ENCODE results near the gene DNAI1. TPM values are rescaled to one million over a fixed set of nuclear protein-coding genes. Genes with fewer than 3 reads are reported as not detected.

The DNAI1 gene
- total RNA-seq, 1 donor from 2014 or later = not detected

DNA sequence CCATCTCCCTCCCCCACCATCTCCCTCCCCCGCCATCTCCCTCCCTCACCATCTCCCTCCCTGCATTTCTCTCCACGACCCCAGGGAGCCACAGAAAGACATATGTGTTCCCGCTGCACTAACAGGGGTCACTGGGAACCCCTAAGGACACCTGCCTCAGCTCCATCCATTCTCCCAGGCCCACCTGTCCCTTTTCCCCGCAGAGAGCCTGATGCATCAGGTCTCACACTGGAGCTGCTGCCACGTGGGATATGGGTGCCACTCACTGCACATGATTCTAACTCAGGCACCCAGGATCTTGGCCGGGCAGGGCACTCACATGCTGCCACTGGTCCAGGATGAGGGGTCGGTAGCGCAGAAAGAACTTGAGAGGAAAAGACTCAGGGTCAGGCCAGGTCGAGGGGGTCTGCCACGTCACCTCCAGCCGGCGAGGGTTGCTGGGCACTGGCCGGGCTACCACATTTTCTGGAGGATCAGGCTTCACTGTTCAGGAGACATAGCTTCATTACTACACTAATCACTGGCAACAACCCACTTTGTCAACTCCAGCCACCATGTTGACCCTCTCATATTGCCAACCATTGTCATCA, 97.4 kb downstream of the DNAI1 start:
- intact Hi-C loops (cut with micrococcal nuclease) = no loop called here

DNA sequence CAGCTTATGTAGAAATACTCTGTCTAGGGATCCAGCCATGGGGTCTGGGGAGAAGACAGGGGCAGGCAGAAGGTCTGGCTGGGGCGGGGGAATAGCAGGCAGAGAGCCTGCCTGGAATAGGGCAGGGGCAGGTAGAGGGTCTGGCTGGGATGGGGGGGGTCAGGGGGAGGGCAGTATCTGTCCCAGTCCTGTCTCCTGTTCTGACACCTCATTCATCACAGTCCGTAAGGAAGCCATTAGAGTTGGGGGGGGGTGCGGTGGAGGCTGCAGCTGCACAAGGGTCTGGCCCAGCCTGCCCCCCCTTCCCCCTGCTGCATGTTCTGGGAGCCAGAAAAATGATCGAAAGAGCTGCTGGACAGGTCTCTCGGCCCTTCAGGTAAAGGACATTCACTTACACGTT, 98.3 kb downstream of the DNAI1 start:
- intact Hi-C loops (cut with micrococcal nuclease) = no loop called here

DNA sequence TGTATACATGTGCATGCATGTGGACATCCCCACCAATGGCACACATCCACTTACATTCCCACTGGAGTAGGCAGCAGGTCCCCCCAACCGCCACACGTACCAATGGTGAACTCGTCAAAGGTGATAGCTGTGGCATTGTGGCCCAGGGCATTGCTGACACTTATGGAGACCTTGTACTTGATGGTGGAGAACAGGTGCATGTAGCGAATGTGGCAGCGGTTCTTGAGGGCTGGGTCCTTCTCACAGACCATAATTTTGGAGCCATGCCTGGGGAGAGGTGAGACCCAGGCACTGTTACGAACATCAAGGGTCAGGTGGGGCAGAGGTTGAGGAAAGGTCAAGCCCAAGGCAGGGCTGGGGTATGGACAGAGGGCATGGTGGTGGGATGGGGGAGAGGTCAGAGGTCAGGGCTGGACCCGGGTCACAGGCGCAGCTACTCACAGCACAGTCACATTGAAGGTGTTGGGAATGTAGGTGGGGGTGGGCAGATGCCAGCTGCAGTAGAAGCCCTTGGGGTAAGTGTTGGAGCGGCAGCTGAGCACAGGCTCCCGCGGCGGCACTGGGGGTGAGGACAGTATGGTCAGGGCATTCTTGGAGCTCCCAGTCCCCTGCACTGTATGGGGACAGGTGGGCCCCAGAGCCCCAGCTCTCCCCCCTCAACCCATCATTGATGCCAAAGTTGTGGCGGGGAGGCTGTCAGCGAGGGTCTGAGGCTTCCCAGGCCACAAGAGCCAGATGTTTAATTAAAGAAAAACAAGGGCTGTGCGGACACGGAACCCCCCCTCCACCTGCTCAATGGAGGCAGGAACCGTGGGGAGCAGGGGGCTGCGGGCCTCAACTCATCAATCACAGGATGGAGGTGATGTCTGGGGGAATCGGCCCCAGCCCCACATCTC, 99.1 kb downstream of the DNAI1 start:
- intact Hi-C loops (cut with micrococcal nuclease) = no loop called here

DNA sequence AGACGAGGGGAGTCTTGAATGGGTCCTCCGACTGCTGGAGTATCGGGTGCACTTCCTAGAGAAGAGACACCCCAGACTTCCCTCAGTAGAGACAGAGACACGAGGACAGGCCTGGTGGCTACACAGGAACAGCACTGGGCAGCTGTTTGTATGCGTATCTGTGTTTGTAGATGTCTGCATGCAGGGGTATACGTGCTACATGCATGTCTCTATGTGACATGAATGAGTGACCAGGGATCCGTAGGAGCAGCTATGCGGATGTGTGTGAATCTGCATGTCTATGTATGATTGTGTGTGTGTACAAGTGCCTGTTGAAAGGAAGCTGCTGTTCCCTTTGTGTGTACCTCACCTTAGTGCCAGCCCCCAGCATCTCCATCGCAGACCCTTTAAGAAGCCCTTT, 99.8 kb downstream of the DNAI1 start:
- intact Hi-C loops (cut with micrococcal nuclease) = no loop called here

DNA sequence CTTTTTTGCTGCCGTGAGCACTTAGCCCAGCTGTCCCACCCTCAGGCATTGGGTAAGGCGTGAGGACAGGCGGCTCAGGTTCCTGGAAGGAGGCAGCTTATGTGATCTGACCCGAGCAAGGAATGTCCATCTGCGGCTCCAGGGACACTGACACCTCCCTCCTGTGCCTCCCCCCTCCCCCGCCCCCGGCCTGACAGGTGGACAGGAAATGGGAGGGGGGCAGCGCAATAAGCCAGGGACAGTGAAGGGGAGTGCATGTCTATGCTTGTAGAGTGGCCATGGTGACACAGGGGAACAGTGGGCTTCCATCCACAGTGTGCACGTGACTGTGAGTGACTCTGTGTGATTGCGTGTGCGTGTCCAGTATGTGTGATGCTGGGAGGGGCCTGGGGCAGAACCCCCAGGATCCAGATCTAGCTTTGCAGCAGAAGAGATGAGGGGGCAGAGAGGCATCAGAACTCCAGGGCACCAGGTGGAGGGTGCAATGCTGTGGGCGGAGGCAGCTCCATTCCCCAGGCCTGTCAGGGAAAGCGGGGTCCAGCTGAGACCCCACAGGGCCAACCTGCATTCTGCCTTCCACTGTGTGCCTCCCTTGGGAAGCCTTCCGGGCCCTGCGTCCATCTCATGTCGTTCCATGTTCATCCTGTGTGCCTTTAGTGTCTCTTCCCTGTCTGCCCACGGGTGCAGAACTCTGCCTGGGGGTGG, 100.5 kb downstream of the DNAI1 start:
- intact Hi-C loops (cut with micrococcal nuclease) = no loop called here

DNA sequence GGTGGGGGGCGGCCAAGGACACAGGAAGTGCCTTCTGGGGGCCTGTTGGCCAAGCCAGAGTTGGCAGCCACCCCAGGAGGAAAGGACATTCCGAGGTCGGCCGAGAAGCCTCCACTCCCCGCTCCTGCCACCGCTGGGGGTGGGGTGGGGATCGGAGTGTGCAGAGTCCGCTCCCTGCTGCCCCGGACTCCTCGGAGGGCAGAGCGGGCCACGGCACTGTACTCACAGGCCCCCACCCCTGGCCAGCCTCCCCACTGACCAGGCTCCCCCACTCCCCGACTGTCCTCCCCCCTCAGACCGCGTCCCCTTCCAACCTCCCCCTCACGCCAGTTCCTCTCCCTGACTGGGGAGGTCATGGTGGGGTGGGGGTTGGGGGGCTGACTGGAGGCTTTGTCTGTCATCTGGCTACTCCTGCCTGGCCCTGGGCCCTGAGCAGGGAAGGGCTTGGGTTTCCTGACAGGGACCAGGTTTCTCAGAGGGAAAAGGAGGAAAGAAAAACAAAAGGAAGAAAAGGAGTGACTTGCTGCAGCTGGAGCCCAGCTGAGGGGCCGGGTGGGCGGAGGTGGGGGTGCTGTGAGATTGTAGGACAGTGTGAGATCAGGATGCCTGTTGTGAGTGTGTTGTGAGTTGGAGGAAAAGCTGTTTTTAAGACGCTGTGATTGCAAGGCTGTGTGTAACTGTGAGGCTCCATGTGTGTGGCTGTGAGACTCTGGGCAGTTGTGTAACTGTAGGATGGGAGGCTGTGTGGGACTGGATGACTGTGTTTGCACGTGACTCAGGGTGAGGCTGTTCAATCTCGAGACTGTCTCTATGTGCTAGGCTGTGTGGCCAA, 101.2 kb downstream of the DNAI1 start:
- intact Hi-C loops (cut with micrococcal nuclease) = no loop called here

DNA sequence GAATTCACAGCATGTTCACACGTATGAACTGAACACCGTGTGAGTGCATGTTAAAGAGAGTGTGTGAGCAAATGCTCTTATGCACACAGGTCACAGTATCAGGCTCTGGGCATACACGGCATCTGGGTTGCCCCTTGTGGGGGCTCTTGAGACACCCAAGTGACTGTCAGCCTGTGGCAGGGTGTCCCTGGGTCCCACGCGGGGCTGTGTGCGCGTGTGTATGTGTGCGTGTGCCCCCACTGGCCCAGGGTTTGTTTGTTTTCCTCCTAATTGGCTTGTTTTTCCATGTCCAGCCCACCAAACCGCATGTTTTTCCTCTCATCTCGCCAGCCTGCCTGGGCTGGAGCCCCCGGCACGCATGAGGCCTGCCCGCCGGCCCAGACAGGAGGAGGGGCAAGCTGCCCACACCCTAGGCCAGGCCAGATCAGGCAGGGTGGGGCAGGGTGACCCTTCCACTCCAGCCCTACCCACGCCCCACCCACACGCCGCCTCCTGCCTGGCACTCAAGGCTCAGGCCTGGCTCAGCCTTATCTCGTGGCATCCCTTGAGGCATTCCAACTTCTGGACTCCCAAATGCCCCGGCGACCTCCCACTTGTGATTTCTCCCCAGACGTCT, 102.1 kb downstream of the DNAI1 start:
- intact Hi-C loops (cut with micrococcal nuclease) = no loop called here

DNA sequence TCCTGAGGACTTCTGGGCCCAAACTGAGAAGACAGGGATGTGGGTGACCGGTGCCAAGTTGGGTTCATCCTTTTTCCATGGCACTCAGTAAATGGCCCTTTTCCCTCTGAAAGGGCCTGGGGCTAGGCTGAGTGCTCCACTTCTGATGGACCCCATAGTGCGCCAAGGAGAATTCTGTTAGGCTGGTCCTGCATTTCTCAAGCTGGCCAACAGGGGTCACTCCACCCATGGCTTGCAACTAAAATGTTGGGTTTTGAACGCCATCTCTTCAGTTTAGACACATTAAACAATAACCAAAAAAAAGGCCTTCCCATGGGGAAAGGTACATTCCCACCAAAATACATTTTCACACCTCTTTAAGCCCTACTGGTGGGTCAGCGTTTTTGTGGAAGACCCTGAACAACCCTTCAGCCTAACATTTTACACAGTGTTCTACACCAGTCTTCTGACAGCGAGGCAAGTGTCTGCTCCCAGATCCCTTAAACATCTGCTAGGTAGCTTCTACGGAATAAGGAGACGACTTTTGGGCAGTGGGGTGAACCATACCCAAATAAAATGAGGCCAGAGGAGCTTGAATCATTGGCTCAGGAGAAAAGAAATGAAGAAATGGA, 103.6 kb downstream of the DNAI1 start:
- intact Hi-C loops (cut with micrococcal nuclease) = no loop called here

DNA sequence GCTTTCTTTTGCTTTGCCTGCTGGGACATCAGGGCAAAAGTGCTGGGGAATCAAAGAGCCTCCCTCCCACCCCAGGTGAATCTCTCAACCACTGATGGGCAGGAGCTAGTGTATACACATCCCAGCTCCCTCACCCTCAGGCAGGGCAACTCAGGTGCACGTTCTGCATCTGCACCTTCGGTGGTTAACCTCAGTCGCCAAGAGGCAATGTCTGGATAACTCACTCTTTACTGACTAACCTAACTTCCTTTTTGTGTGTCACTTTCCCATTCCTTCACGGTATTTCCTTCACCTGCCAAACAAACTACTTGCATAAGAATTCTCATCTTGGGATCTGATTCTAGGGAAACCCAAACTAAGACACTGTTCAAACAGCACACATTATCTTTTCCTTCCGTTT, 104.7 kb downstream of the DNAI1 start:
- intact Hi-C loops (cut with micrococcal nuclease) = no loop called here

DNA sequence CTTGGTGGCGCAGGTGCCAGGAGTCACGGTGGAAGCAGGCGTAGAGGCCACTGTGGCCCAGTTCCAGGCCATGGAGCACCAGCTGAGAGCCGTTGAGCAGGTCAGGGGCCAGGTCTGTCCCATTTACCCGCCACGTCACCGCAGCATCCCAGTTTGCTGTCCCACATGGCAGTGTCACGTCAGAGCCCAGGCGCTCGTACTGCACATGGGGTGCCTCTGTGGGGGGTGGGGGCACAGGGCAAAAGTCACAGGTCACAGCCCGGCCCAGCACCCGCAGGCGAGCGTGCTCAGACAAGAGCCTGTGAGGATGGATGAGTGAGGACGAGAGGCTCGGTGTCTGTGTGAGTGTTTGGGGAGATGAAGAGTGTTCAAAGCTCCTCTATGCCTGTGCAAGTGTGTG, 106.0 kb downstream of the DNAI1 start:
- intact Hi-C loops (cut with micrococcal nuclease) = no loop called here

DNA sequence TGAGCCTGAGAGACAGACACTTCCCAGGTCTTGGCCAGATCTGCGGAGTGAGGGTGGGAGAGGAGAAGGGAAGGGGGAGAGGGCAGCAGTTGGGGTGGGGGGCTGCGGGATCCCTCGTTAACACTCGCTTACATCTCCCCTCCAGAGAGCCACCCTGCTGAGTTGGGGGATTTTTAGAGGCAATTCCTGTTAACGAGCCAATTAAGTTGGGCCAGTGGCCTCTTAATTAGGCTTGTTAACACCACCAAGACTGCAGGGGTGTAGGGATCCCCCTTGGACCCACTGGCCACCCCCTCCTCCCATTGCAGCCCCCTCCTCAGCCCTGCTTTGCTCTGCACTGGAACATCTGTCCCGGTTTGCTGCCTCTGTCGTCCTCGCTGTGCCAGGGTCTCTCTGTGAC, 107.3 kb downstream of the DNAI1 start:
- intact Hi-C loops (cut with micrococcal nuclease) = no loop called here

DNA sequence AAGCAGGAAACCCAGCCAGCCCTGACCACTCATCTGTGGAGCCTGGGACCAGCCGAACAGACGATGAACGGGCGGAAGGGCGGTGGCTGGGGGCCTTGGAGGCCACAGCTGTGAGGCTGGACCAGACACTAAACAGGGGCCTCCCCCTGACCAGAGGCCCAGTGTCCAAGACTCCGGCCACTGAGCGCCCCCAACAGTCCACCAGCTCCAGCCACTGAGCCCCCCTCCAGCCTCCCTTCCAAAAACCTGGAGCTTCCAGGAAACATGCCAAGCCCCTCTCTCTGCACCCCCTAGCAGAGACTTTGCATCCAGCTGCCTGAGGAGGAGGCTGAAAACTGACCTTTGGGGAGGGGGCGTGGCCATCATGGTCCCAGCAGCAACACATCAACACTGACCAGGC, 107.7 kb downstream of the DNAI1 start:
- intact Hi-C loops (cut with micrococcal nuclease) = no loop called here

DNA sequence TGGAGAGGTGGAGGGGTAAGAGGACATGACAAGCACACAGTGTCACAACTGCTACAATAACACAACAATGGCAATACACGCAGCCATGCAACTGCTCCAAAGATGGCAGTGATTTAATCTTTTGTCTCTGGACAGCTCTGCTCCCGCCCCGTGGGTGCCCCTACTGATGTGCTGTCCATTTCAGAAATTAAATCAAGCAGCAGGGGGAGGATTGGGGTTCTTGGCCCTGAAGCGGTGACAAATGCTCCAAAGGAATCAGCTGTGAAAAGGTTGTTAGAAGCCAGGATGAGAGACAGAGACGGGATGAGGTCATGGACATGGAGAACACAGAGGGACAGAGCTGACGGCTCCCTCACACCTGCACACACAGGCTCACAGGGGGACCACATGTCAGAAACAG, 108.4 kb downstream of the DNAI1 start:
- intact Hi-C loops (cut with micrococcal nuclease) = no loop called here

DNA sequence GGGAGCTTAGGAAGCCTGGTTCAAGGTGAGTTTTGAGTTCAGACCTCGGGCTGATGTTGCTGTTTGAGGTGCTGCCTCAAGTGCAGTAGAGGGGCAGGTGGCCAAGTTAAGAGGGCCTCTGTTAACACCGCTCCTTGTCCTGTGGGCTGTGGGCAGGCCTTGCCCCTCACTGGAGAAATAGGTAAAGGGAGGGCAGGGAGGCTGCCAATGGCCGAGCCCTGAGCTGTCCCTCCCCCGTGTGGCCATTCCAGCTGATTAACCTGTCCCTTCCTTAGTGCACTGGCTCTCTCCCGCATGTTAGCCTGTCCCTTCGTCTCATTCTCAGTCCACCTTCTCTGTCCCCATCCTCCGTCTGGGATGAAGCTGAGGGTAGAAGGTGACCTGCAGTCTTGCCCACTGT, 109.5 kb downstream of the DNAI1 start:
- intact Hi-C loops (cut with micrococcal nuclease) = no loop called here

DNA sequence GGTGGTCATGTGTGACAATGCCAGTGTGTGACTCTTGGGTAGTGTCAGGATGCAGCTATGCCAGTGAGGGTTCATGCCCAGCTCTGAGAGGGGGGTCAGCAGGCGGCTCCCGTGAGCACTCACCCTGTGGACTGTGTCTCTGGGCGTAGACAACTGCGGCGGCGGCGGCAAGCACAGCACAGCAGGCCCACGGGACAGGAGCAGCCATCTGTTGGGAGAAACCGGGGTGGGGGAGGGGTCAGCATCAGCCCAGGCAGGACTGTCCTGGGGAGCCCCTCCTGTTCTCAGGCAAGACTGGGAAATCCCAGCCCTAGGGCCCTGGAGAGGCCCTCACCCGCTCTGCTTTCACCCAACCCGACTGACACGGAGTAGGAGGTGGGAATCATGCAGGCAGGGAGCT, 110.2 kb downstream of the DNAI1 start:
- intact Hi-C loops (cut with micrococcal nuclease) = no loop called here

DNA sequence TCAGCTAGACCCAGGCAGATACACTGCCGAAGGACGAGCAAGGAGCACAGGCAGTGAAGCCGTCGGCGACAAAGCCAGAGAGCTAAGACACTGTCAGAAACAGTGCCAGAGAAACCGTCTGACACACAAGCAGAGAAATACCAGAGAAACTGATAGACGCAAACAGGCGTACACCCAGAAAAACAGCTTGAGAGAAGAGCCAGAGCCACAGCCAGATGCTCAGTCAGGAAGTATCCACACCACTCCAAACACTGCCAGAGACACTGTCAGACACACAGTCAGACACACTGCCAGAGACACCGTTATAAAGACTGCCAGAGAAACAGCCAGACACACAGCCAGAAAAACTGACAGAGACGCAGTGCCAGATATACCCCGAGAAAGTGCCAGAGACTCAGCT, 111.8 kb downstream of the DNAI1 start:
- intact Hi-C loops (cut with micrococcal nuclease) = no loop called here

Other genes with a start within 250 kb of the DNAI1 start
- 5.3 and 6.0 TPM in 2 replicates for gene KIF24, start 129.5 kb upstream of the DNAI1 start, total RNA-seq
- 26.7 and 27.1 TPM in 2 replicates for gene NUDT2, start 129.2 kb upstream of the DNAI1 start, total RNA-seq
- 1.2 and 1.7 TPM in 2 replicates for gene MYORG, start 81.9 kb upstream of the DNAI1 start, total RNA-seq
- gene FAM219A, start 235 bp upstream of the DNAI1 start, total RNA-seq = 16.6 and 19.0 TPM in 2 replicates
- 0.20 TPM in 1 of 2 replicates, not detected in the other for gene ENHO, start 64.2 kb downstream of the DNAI1 start, total RNA-seq
- not detected in 2 replicates for gene CNTFR, start 130.9 kb downstream of the DNAI1 start, total RNA-seq
- gene RPP25L, start 153.3 kb downstream of the DNAI1 start, total RNA-seq = 21.0 and 22.2 TPM in 2 replicates
- 108 and 115 TPM in 2 replicates for gene DCTN3, start 161.7 kb downstream of the DNAI1 start, total RNA-seq
- gene ARID3C, start 170.3 kb downstream of the DNAI1 start, total RNA-seq = 0.49 TPM in 1 of 2 replicates, not detected in the other
- gene SIGMAR1, start 179.0 kb downstream of the DNAI1 start, total RNA-seq = 63.0 and 64.1 TPM in 2 replicates
- gene GALT, start 187.9 kb downstream of the DNAI1 start, total RNA-seq = 108 and 110 TPM in 2 replicates
- gene IL11RA, start 193.4 kb downstream of the DNAI1 start, total RNA-seq = 64.5 and 64.8 TPM in 2 replicates
- 0.39 TPM in 1 of 2 replicates, not detected in the other for gene CCL27, start 203.9 kb downstream of the DNAI1 start, total RNA-seq
- gene CCL19, start 232.5 kb downstream of the DNAI1 start, total RNA-seq = not detected in 2 replicates